ENCODE results near the gene ENOX2. TPM values are rescaled to one million over a fixed set of nuclear protein-coding genes. Genes with fewer than 3 reads are reported as not detected.
A peak's percentile ranks its signal among the peaks of the same experiment; 100 is the strongest.
"Not testable (repeated sequence)": the region's sequence is repeated elsewhere in the genome, so short reads cannot be mapped to it uniquely, and the experiment has no call there.

ENOX2 gene
- total RNA-seq, 1 experiment from 2014 or later = 23.2 TPM

GRCh38 chrX:130756233-130756632, 146.8 kb downstream of the ENOX2 start:
- no peak for DNase-seq (ENCODE audit: low read depth)

- DNase-seq (ENCODE audit: low read depth) = no peak
These were observed 148.7 kb downstream of the ENOX2 start for GRCh38 chrX:130754353-130754752.

GRCh38 chrX:130746709-130747342, 156.2 kb downstream of the ENOX2 start:
- DNase-seq (ENCODE audit: low read depth) = no peak

- no peak for DNase-seq (ENCODE audit: low read depth)
These were observed 156.9 kb downstream of the ENOX2 start for GRCh38 chrX:130746077-130746476.

- no peak for DNase-seq (ENCODE audit: low read depth)
These were observed 161.4 kb downstream of the ENOX2 start for GRCh38 chrX:130741584-130741983.

GRCh38 chrX:130741151-130741550, 161.9 kb downstream of the ENOX2 start:
- no peak for DNase-seq (ENCODE audit: low read depth)

- DNase-seq (ENCODE audit: low read depth) = no peak
These were observed 164.3 kb downstream of the ENOX2 start for GRCh38 chrX:130738638-130739195.

- no peak for DNase-seq (ENCODE audit: low read depth)
These were observed 168.3 kb downstream of the ENOX2 start for GRCh38 chrX:130734713-130735112.

- DNase-seq (ENCODE audit: low read depth) = peak; percentile 88
These were observed 174.8 kb downstream of the ENOX2 start for GRCh38 chrX:130728208-130728607.

- peak; percentile 83 for DNase-seq (ENCODE audit: low read depth)
These were observed 176.3 kb downstream of the ENOX2 start for GRCh38 chrX:130726661-130727060.

GRCh38 chrX:130725519-130725918, 177.5 kb downstream of the ENOX2 start:
- peak; percentile 59 for DNase-seq (ENCODE audit: low read depth)

- DNase-seq (ENCODE audit: low read depth) = no peak
These were observed 183.6 kb downstream of the ENOX2 start for GRCh38 chrX:130719413-130719812.

- no peak for DNase-seq (ENCODE audit: low read depth)
These were observed 184.9 kb downstream of the ENOX2 start for GRCh38 chrX:130718137-130718536.

- peak; percentile 43 for DNase-seq (ENCODE audit: low read depth)
These were observed 186.1 kb downstream of the ENOX2 start for GRCh38 chrX:130716781-130717413.

- DNase-seq (ENCODE audit: low read depth) = no peak
These were observed 186.7 kb downstream of the ENOX2 start for GRCh38 chrX:130716346-130716745.

GRCh38 chrX:130715299-130715698, 187.7 kb downstream of the ENOX2 start:
- peak; percentile 85 for DNase-seq (ENCODE audit: low read depth)

- no peak for DNase-seq (ENCODE audit: low read depth)
These were observed 188.3 kb downstream of the ENOX2 start for GRCh38 chrX:130714665-130715064.

- DNase-seq (ENCODE audit: low read depth) = no peak
These were observed 188.9 kb downstream of the ENOX2 start for GRCh38 chrX:130714135-130714534.

- not testable (repeated sequence) for DNase-seq (ENCODE audit: low read depth)
These were observed 193.8 kb downstream of the ENOX2 start for GRCh38 chrX:130709178-130709577.

- no peak for DNase-seq (ENCODE audit: low read depth)
These were observed 197.4 kb downstream of the ENOX2 start for GRCh38 chrX:130705591-130705990.

- DNase-seq (ENCODE audit: low read depth) = peak; percentile 70
These were observed 198.7 kb downstream of the ENOX2 start for GRCh38 chrX:130704053-130705038.

All from M059J (cell line).